Measurements from ENCODE around the gene CRISP1.
"Not testable (repeated sequence)": the region's sequence is repeated elsewhere in the genome, so short reads cannot be mapped to it uniquely, and the experiment has no call there.

Gene CRISP1

GRCh38 chr6:49839162-49839561 lies 27.2 kb downstream of the CRISP1 start:
- no peak for DNase-seq

GRCh38 chr6:49835140-49835539 lies 31.2 kb downstream of the CRISP1 start:
- DNase-seq: no peak

- no peak for DNase-seq
Observed at GRCh38 chr6:49833386-49833785, 32.9 kb downstream of the CRISP1 start.

GRCh38 chr6:49826743-49827406 lies 39.5 kb downstream of the CRISP1 start:
- no peak for DNase-seq

- no peak for DNase-seq
Observed at GRCh38 chr6:49815166-49815565, 51.2 kb downstream of the CRISP1 start.

- DNase-seq: no peak
Observed at GRCh38 chr6:49813248-49813647, 53.1 kb downstream of the CRISP1 start.

- DNase-seq: no peak
Observed at GRCh38 chr6:49806145-49806544, 60.2 kb downstream of the CRISP1 start.

GRCh38 chr6:49805246-49805645 lies 61.1 kb downstream of the CRISP1 start:
- no peak for DNase-seq

GRCh38 chr6:49801525-49801924 lies 64.8 kb downstream of the CRISP1 start:
- DNase-seq: no peak

GRCh38 chr6:49799090-49799489 lies 67.2 kb downstream of the CRISP1 start:
- no peak for DNase-seq

GRCh38 chr6:49796842-49797455 lies 69.4 kb downstream of the CRISP1 start:
- not testable (repeated sequence) for DNase-seq

GRCh38 chr6:49790341-49790740 lies 76.0 kb downstream of the CRISP1 start:
- no peak for DNase-seq

- no peak for DNase-seq
Observed at GRCh38 chr6:49787176-49787575, 79.2 kb downstream of the CRISP1 start, which contains the start of gene PGK2. TSS of gene PGK2 (minus strand) at chr6:49787285. CDS start at chr6:49787187, 98 bp downstream.

- no peak for DNase-seq
Observed at GRCh38 chr6:49784272-49784671, 82.1 kb downstream of the CRISP1 start.

Measured in COR-L47 (cell line).